ENCODE data around the gene NT5C3A.

DNA sequence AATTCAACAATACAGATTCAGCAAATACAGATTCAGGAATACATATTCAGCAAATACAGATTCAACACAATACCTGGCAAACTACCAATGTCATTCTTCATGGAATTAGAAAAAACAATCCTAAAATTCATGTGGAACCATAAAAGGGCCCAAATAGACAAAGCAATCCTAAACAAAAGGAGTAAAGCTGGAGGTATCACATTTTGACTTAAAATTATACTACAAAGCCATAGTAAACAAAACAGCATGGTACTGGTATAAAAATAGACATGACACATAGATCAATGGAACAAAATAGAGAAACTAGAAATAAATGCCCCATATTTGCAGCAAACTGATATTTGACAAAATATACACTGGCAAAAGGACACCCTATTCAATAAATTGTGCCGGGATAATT is 3.4 kb upstream of the NT5C3A start:
- TF ChIP-seq POLR2A (IDR thresholded peaks at IDR 0.05) (no peak), CTCF (IDR thresholded peaks at IDR 0.05) (no peak)
